ENCODE data around the gene DCST1. TPM values are rescaled to one million over a fixed set of nuclear protein-coding genes. Genes with fewer than 3 reads are reported as not detected.

DCST1 gene, protein sequence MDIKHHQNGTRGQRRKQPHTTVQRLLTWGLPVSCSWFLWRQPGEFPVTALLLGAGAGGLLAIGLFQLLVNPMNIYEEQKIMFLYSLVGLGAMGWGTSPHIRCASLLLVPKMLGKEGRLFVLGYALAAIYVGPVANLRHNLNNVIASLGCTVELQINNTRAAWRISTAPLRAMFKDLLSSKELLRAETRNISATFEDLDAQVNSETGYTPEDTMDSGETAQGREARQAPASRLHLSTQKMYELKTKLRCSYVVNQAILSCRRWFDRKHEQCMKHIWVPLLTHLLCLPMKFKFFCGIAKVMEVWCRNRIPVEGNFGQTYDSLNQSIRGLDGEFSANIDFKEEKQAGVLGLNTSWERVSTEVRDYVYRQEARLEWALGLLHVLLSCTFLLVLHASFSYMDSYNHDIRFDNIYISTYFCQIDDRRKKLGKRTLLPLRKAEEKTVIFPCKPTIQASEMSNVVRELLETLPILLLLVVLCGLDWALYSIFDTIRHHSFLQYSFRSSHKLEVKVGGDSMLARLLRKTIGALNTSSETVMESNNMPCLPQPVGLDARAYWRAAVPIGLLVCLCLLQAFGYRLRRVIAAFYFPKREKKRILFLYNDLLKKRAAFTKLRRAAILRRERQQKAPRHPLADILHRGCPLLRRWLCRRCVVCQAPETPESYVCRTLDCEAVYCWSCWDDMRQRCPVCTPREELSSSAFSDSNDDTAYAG
- polyA plus RNA-seq (2012; ENCODE audit: insufficient read length, low read depth): not detected

DNA sequence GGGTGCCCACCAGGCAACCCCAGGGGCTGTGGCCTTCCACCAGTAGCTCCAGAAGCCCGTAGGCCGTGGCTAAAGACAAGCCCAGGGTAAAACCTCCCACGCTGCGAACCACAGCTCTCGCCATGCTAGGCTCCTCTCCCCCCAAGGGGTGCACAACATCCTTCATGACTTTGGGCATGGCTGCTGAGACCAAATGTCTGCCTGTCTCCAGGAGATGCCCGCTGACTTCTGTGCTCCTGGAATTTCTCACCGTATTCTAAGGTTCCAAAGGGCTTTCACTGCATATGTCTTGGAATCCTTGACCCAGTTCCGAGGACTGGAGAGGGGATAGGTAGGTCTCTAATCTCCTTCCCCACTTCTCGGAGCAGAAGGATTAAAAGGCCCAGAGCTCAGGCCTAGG is at the start of gene DCST1, which contains the start of gene DCST2:
Gene DCST1 (plus strand): TSS at position 301 of the 400 bp plus-strand sequence. CDS start 213 bp downstream, outside the sequence.
Gene DCST2 (minus strand): TSS at position 258 of the 400 bp plus-strand sequence. CDS start 80 bp downstream, at position 178.
- TF ChIP-seq SIN3A (IDR thresholded peaks at IDR 0.05; ENCODE audit: borderline replicate concordance, insufficient read depth, low read length) (no peak), FOXP2 (optimal IDR thresholded peaks at IDR 0.05; ENCODE audit: borderline replicate concordance, extremely low read depth, extremely low read length, insufficient read depth) (no peak)
- TF ChIP-seq, protein P1, sequence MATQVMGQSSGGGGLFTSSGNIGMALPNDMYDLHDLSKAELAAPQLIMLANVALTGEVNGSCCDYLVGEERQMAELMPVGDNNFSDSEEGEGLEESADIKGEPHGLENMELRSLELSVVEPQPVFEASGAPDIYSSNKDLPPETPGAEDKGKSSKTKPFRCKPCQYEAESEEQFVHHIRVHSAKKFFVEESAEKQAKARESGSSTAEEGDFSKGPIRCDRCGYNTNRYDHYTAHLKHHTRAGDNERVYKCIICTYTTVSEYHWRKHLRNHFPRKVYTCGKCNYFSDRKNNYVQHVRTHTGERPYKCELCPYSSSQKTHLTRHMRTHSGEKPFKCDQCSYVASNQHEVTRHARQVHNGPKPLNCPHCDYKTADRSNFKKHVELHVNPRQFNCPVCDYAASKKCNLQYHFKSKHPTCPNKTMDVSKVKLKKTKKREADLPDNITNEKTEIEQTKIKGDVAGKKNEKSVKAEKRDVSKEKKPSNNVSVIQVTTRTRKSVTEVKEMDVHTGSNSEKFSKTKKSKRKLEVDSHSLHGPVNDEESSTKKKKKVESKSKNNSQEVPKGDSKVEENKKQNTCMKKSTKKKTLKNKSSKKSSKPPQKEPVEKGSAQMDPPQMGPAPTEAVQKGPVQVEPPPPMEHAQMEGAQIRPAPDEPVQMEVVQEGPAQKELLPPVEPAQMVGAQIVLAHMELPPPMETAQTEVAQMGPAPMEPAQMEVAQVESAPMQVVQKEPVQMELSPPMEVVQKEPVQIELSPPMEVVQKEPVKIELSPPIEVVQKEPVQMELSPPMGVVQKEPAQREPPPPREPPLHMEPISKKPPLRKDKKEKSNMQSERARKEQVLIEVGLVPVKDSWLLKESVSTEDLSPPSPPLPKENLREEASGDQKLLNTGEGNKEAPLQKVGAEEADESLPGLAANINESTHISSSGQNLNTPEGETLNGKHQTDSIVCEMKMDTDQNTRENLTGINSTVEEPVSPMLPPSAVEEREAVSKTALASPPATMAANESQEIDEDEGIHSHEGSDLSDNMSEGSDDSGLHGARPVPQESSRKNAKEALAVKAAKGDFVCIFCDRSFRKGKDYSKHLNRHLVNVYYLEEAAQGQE (IDR thresholded peaks at IDR 0.05; ENCODE audit: insufficient read depth in 1 of 2, low read depth in 2 of 2, low read length in 2 of 2): no peak

DNA sequence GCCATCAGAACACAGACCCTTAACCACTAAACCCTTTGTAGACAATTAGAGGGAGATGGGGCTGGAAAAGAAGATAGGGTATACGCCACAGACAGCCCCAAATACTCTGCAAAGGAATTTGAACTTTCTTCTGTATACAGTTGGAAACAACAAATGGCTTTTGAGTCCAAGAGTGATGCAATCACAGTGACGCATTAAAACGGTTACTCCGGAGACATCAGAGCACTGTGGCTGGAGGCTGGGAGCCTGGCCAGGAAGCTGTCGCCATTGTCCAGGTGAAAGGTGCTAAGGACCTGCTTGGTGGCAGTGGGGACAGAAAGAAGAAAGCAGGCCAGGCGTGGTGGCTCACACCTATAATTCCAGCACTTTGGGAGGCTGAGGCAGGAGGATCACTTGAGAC is 46.3 kb upstream of the DCST1 start:
- no peak for TF ChIP-seq POLR2AphosphoS5 (IDR thresholded peaks at IDR 0.05; ENCODE audit: low read depth, low read length)
- TF ChIP-seq, protein P1 (IDR thresholded peaks at IDR 0.05; ENCODE audit: insufficient read depth in 1 of 2, low read depth in 2 of 2, low read length in 2 of 2): no peak
- no peak for TF ChIP-seq SIN3A (IDR thresholded peaks at IDR 0.05; ENCODE audit: borderline replicate concordance, insufficient read depth, low read length)
- TF ChIP-seq TAF1 (IDR thresholded peaks at IDR 0.05; ENCODE audit: borderline replicate concordance, insufficient read depth, low read length): no peak
- no peak for TF ChIP-seq FOXP2 (optimal IDR thresholded peaks at IDR 0.05; ENCODE audit: borderline replicate concordance, extremely low read depth, extremely low read length, insufficient read depth)

DNA sequence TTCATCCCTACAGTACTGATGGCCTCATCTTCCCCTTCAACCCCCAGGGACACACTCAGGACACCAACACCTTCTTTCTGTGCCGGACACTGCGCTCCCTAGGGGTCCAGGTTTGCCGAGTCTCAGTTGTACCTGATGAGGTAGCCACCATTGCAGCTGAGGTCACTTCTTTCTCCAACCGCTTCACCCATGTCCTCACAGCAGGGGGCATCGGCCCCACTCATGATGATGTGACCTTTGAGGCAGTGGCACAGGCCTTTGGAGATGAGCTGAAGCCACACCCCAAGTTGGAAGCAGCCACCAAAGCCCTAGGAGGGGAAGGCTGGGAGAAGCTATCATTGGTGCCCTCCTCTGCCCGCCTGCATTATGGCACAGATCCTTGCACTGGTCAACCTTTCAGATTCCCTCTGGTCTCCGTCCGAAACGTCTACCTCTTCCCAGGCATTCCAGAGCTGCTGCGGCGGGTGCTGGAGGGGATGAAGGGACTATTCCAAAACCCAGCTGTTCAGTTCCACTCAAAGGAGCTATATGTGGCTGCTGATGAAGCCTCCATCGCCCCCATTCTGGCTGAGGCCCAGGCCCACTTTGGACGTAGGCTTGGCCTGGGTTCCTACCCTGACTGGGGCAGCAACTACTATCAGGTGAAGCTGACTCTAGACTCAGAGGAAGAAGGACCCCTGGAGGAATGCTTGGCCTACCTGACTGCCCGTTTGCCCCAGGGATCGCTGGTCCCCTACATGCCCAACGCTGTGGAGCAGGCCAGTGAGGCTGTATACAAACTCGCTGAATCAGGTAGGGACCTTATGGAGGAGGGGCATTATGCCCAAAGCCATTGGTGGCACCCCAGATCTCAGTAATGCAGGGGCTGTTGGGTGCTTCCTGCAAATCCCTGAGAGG is 45.3 kb upstream of the DCST1 start:
- no peak for TF ChIP-seq FOXP2 (optimal IDR thresholded peaks at IDR 0.05; ENCODE audit: borderline replicate concordance, extremely low read depth, extremely low read length, insufficient read depth)
- no peak for TF ChIP-seq SIN3A (IDR thresholded peaks at IDR 0.05; ENCODE audit: borderline replicate concordance, insufficient read depth, low read length)
- TF ChIP-seq, protein P1 (IDR thresholded peaks at IDR 0.05; ENCODE audit: insufficient read depth in 1 of 2, low read depth in 2 of 2, low read length in 2 of 2): no peak
- TF ChIP-seq TAF1 (IDR thresholded peaks at IDR 0.05; ENCODE audit: borderline replicate concordance, insufficient read depth, low read length): no peak
- no peak for TF ChIP-seq POLR2AphosphoS5 (IDR thresholded peaks at IDR 0.05; ENCODE audit: low read depth, low read length)

DNA sequence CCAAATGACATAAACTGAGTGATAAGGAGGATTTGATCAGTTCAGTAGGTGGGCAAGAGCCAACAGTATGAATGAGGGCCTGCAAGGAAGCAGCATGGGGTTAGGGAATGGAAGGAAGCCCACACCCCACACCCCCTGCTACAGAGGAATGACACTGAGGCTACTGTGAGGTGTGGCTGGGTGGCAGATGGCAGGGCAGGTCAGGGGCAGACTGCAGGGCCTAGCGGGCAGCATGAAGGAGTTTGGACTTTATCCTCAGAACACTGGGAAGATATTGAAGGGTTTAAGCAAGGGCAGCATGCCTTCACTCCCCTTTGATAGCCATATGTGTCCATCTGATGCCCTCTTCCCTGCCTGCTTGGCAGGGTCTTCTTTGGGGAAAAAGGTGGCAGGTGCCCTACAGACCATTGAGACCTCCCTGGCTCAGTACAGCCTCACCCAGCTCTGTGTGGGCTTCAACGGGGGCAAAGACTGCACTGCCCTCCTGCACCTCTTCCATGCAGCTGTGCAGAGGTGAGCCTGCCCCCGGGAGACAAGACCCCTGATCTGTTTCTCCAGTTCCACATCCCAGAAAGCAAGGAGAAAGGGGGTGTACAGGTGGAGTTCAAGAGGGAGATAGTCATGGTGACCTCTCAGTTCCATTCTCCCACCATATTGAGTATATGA is 44.3 kb upstream of the DCST1 start:
- no peak for TF ChIP-seq FOXP2 (optimal IDR thresholded peaks at IDR 0.05; ENCODE audit: borderline replicate concordance, extremely low read depth, extremely low read length, insufficient read depth)
- TF ChIP-seq TAF1 (IDR thresholded peaks at IDR 0.05; ENCODE audit: borderline replicate concordance, insufficient read depth, low read length): no peak

Data from PFSK-1 (cell line).